Liver (tissue), 2 donors: ENCODE data around the gene YIPF2.
"Not testable (repeated sequence)": the region's sequence is repeated elsewhere in the genome, so short reads cannot be mapped to it uniquely, and the experiment has no call there.

ENCODE experiments used
- TF ChIP-seq, protein P1 (sequence below): fragments of 150-350 bp; IDR thresholded peaks from 2 replicates; pipeline ENCODE4 v1.5.1; 2017; ENCODE audit warnings: improper control_type of control experiment, low read depth, low read length; ENCODE audit not compliant: missing input control
- TF ChIP-seq, protein P2 (sequence below): IDR thresholded peaks from 2 replicates; pipeline ENCODE4 v1.6.1; 2016; ENCODE audit warnings: antibody characterized with exemption
- donor health status: healthy.

DNA sequence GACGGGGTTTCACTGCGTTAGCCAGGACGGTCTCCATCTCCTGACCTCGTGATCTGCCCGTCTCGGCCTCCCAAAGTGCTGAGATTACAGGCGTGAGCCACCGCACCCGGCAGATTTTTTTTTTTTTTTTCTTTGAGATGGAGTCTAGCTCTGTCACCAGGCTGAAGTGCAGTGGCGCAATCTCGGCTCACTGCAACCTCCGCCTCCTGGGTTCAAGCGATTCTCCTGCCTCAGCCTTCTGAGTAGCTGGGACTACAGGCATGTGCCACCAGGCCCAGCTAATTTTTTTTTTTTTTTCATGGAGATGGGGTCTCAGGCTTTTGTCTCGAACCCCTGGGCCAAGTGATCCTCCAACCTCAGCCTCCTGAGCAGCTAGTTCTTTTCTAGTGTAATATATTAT, 13.2 kb upstream of the YIPF2 start:
- TF ChIP-seq, protein P1, sequence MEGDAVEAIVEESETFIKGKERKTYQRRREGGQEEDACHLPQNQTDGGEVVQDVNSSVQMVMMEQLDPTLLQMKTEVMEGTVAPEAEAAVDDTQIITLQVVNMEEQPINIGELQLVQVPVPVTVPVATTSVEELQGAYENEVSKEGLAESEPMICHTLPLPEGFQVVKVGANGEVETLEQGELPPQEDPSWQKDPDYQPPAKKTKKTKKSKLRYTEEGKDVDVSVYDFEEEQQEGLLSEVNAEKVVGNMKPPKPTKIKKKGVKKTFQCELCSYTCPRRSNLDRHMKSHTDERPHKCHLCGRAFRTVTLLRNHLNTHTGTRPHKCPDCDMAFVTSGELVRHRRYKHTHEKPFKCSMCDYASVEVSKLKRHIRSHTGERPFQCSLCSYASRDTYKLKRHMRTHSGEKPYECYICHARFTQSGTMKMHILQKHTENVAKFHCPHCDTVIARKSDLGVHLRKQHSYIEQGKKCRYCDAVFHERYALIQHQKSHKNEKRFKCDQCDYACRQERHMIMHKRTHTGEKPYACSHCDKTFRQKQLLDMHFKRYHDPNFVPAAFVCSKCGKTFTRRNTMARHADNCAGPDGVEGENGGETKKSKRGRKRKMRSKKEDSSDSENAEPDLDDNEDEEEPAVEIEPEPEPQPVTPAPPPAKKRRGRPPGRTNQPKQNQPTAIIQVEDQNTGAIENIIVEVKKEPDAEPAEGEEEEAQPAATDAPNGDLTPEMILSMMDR = not testable (repeated sequence)
- TF ChIP-seq, protein P2, sequence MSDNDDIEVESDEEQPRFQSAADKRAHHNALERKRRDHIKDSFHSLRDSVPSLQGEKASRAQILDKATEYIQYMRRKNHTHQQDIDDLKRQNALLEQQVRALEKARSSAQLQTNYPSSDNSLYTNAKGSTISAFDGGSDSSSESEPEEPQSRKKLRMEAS = not testable (repeated sequence)
